Stimulated activated CD8-positive, alpha-beta memory T cell treated with anti-CD3 and anti-CD28 coated beads, Interleukin-7, amount 100 ng/mL, for 48 hours (primary cell): Measurements from ENCODE around the gene TMEM255A.

Experiments
- DNase-seq, 2 donors: peaks; one replicate each; pipeline ENCODE4 v3.0.0-alpha.2; 2020; ENCODE audit warnings: low read depth in 1 of 2; ENCODE audit errors: extremely low read depth in 1 of 2

The TMEM255A gene

DNA sequence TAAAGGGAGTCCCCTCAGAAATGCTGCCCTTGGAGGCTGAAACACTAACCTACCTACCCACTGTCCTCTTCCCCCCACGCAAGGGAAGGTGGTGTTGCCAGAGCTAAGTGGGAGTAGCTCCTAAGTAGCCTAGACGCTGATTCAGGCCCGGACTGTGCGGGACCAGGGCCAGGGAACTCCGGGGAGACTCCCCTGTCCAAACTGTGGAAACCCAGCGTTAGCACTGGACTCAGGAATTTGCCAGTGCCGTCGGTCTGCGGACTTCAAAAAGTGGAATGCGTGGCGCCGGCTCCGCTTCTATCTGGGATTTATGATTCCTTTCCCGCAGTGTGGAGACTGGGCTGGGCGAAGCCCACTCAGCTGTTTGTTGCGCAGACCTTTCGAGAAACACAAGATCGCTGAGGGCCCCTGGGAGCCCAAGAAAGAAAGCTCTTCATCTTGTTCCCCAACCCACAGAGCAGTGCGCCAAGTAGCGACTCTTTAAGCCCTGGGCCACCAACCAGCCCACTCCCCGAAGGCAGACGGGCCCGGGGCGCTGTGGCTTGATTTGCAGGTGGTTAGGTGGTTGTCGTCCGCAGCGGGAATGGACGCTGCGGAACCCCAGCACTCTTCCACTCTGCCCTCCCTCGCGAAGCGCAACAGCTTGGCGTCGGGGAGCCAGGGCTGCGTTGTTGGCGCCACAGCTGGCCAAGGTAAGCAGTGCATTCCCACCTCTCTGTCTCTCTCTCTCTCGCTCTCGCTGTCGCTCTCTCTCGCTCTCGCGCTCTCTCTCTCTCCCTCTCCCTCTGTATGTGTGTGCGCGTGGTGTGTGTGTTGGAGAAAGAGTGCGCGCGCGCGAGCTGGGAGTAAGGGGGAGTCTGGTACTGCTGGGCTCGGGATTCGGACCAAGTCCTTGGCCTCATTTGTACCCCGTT is 2.0 kb downstream of the TMEM255A start:
- DNase-seq: peak; percentile 26 to 49

DNA sequence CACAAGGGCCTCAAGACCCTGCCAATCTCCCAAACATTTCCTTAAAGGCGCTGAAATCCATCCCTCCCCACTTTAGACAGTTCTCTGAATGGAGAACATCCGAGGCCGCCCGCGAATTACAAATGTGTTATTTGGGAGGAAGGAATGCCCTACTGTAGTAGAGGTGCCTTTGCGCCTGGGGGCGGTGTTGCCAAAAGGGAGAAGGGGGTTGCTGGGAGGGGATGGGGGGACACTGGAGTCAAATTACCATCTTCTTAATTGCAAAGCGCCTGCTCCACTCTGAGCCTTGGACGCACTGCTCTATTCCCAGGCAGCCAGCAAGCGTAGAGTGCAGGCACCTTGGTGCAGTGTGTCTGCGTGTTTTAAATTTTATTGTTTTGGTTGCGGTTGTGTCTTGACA is 2.7 kb downstream of the TMEM255A start:
- DNase-seq: no peak

- DNase-seq: no peak
Measured at GRCh38 chrX:120306630-120307029, 4.6 kb downstream of the TMEM255A start.

- no peak for DNase-seq
Measured at GRCh38 chrX:120305531-120306141, 5.6 kb downstream of the TMEM255A start.

GRCh38 chrX:120304256-120304655 is 7.0 kb downstream of the TMEM255A start:
- DNase-seq: no peak

GRCh38 chrX:120302434-120302833 is 8.8 kb downstream of the TMEM255A start:
- peak in 1 of 2 donors; percentile 7 for DNase-seq

GRCh38 chrX:120301960-120302359 is 9.3 kb downstream of the TMEM255A start:
- no peak for DNase-seq

- no peak for DNase-seq
Measured at GRCh38 chrX:120301497-120301896, 9.8 kb downstream of the TMEM255A start.

DNA sequence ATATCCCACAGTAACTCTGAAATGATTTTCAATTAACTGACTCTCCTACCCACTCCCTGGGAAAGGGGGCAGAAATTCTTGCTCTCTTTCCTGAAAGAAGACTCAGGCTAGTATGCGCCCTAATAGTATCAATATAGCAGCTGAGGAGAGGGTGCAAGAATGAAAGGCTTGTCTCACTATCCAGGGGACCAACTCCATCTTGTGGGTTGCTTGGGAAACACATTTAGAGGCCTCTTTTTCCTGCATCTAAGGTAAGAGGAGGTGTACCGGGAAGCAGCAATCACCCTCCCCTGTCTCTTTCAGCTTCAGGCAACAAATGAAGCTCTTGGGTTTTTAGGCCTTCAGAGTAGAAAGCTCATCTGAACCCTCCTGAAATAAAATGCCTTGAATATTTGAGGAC is 11.3 kb downstream of the TMEM255A start:
- DNase-seq: no peak

DNA sequence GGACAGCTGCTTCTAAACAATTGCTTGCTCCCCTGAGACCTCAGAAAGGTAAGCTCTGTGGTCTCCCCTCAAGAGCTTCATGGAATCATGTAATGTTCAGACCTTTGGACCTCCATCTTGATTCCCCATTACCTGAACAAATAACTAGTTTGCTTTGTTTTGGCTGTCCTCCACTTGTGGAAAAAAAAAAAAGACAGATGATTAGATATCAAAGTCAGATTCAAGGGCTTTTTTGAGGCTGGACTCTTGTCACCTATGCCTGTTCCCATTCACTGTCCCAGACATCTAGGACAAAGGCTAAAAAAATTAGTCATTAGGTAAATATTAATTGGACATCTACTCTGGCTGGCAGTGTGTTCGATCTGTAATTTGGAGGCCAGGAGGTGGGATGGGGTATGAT is 13.3 kb downstream of the TMEM255A start:
- DNase-seq: no peak

DNA sequence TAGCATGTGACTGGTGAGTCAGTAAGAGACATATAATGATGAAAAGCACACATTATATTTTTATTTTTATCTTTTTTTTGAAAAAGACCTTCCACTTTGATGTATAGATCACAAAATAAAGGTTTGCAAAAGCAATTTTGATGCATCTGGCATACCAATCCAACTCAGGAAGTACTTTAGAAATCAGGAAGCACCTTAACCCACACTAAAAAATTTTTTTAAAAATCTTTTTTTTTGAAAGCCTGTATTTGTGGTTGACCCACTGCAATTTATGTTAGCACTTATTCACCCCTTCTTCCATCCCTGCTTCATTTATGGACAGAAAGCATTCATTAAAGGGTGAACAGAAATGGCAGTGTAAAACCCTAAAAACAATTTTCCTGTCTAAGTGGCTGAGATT is 16.6 kb downstream of the TMEM255A start:
- no peak for DNase-seq

- no peak for DNase-seq
Measured at GRCh38 chrX:120293015-120293414, 18.2 kb downstream of the TMEM255A start.

GRCh38 chrX:120291211-120291610 is 20.1 kb downstream of the TMEM255A start:
- no peak for DNase-seq

DNA sequence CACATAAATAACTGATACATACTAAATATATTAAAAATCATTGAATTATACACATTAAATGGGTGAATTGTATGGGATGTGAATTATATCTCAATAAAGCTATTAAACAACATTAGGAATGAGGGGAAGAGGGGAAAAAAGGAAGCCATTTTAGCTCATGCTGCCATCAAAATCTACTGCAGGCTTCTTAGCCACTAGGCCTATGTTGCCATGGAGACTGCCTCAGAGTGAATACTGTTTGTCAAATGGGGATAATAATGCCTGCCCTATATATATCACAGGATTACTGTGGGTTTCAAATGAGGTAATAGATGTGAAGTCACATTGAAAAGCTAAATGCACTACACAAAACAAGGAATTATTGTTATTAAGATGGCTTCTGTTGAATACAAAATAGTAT is 21.2 kb downstream of the TMEM255A start:
- no peak for DNase-seq

DNA sequence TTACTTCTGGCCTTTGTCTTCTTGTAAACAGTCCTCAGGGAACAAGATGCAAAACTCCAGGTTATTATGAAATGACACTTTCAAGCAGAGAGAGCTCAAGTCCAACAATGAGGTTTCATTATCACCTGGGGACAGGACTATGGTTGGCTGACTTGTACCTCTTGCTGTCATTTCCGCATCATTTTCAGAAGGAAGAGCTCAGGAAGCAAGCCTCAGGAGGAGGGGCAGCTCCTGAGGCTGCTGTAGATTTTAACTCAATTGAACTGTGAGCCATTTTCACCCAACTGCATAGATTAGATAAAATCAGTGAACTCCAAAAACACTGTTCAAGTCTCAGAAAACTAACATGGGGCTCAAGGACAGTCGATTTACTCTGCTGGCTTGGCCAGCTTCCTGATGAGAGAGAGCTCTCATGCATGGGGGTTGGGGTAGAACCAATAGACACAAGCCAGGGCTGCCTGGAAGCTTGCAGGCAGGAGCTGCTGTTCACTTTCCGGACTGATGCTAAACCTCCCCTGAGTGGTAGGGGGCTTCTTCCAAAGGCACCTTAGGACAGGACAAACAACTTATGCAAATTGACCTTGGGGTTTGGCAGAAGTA is 23.6 kb downstream of the TMEM255A start:
- DNase-seq: no peak

DNA sequence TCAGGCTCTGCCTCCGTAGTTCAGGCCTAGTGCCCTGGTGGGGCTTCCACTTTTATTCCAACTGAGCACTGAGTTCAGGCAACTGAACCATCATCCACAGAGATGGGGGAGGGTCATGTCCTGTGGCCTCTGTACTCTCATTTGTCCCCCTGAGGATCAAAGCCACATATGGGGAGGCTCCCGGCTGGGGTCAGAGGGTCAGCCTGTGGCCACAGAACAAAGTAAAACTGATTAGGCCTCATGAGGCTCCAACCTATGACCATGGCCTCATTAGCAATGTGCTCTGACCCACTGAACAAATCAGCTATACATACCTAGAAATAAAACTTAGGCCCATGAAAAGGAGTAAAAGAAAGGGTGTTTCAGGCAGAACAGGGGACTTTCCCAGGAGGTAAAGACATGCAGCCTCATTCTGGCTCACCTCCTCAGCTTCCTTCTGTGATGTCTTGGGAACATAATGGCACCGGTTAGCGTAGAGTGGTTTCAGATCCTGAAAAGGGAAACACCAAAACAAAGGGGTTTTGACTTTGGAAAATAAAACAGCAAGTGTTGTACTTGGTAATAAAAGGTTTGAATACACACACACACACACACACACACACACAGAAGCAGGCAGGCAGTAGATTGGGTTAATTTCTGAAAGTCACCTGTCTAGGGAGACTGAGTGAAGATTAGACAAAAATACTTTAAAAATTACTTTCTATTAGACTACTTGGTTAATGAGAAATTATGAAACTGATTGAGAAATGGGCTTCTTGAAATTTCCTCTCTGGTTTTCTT is 24.3 kb downstream of the TMEM255A start:
- DNase-seq: no peak

DNA sequence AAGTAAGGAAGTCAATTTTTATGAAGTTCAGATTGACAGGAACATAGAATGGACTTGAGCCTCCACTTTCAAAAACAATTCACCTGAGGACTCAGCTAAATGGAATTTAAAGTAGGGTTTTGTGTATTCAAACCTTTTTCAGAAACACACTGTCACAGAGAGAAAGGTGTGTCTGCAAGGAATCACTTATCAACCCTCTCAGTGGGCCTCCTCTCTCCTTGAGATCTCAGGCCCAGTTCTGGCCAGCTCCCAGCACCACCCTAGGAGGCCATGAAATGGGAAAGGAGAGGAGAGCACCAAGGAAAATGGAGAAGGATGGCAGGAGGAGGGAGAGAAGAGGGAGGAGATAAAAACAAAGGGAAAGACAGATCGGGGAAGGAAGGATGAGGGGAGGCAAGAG is 28.6 kb downstream of the TMEM255A start:
- DNase-seq: no peak

DNA sequence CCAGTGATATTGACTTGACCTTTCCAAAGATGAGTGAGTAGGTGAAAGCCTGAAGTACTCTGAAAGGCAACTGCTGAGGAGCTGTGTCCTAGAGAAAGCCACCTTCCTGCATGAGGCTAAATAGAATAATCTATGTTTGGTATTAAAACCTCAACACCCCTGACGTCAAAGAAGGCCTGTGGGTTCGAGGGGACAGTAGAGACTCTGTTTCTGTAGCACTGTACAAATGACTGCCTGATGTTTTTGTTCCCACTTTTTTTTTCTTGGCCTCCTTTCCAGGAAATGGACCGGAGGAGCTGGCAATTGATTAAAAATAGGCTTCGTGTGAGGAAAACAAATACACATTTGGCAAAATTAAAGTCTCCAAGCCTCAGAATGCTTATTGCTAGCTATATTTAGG is 29.5 kb downstream of the TMEM255A start:
- no peak for DNase-seq

DNA sequence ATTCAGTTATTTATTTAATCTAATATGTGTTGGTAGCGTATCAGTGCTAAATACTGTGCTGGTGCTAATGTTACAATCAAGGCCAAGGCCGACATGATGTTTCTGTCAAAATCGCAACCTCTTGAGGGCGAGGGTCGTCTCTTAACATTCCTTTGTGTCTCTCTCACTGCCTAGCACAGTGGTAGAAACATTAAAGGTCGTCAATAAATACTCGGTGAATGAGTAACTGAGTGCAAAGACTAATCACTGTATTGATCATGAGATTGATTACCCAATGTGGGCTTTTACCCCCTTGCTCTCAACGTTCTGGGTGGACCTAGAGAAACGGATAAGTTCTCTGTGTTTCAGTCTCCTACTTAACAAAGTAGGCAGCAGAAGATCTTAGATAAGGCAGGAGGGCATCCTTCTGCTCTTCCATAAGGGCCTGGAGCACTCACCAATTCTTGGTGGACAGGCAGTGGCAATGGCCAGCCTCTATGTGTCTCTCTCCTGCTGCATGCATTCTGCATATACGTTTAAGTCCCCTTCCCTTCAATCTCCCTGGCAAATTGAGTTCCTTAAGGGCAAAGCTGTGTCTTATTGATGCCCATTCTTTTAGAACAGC is 30.1 kb downstream of the TMEM255A start:
- no peak for DNase-seq

DNA sequence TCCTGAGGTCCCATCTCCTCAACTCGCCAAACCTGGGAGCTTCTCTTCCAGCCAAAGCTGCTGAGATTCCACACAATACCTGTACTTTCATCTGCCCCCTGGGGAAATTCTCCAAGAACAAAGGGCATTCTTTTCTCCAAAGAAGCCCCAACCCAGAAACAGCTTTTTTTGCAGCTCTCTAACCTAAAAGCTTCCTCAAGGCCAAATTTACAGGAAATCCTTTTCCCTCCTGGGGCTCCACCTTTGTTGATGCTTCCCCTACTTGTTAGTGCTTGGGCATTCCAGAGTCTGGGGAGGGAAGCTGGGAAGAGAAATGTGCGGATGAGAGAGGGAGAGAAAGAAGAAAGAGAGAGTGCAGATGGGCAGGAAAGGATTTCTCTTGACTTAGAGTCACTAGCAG is 36.3 kb downstream of the TMEM255A start:
- no peak for DNase-seq

GRCh38 chrX:120274145-120274544 is 37.1 kb downstream of the TMEM255A start:
- no peak for DNase-seq
